ENCODE data around the gene DGKQ.

- TF ChIP-seq TAF1 (IDR thresholded peaks at IDR 0.05; ENCODE audit: low read depth, low read length) (no peak), POLR2AphosphoS5 (IDR thresholded peaks at IDR 0.05; ENCODE audit: low read depth, low read length) (no peak), POLR2A (IDR thresholded peaks at IDR 0.05; ENCODE audit: low read depth, low read length) (no peak), SPI1 (IDR thresholded peaks at IDR 0.05; ENCODE audit: low read depth, low read length) (no peak)
Observed at GRCh38 chr4:965766-966134, 7.6 kb downstream of the DGKQ start.
